ENCODE data around the gene ZNF181. TPM values are rescaled to one million over a fixed set of nuclear protein-coding genes. Genes with fewer than 3 reads are reported as not detected.

The ZNF181 gene
- total and polyA plus RNA-seq, 4 donors = 5.6 to 17.7 (median 7.2) TPM

DNA sequence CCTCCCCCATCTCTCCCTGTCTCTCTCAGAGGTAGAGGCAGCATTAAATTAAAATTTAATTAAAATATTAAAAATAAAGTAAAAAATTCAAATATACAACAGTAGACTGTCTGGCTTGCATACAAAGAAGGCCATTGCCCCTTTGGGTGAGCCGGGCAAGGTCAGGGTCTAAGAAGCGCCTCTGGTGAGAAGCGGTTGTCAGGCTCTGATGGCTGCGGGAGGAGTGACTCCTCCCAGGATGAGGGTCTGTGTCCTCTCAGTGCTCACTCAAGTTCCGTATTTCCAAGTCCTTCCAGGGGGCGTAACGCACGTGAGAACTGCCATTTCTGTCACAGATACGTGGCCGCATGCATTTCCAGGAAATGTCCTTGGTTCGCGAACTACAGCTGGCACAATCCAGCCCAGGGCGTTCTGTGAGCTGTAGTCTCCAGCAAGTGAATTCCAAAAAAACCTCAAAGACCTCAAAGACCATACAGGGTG is 737 bp upstream of the ZNF181 start:
- DNase-seq = peak; percentile 84 to 90 (median 85)
- Histone ChIP-seq H3K36me3 (ENCODE audit: control insufficient read depth in 4 of 4, insufficient read depth in 4 of 4, low read length in 4 of 4) (peaks cover 4 to 21% (median 13%) of the 10 kb centered on the region in 4 donors), H3K9me3 (ENCODE audit: control insufficient read depth in 4 of 4, insufficient read depth in 3 of 4, low read length in 3 of 4) (peaks cover 0 to 11% (median 4%) of the 10 kb centered on the region in 4 donors), H3K27me3 (ENCODE audit: control insufficient read depth in 3 of 3, insufficient read depth in 3 of 3, low read length in 2 of 3) (no peaks in the 10 kb centered on the region), H3K4me3 (peak overlapping the region; percentile 91), H3K27ac (ENCODE audit: low read depth in 1 of 2, low read length in 1 of 2) (peak overlapping the region; percentile 99 to 100), H3K4me1 (ENCODE audit: control insufficient read depth in 5 of 5, insufficient read depth in 5 of 5, low read length in 5 of 5) (peaks cover 3 to 15% (median 9%) of the 10 kb centered on the region in 5 donors), H3K9ac (ENCODE audit: insufficient read depth in 1 of 2, low read length in 2 of 2) (peak overlapping the region; percentile 66 to 98)
- WGBS, 2 donors = 0 to 1% methylated on average over 13 of the region's 13 CpGs
- ATAC-seq (ENCODE audit: insufficient read depth, low FRiP score) = peak; percentile 3
- TF ChIP-seq, protein P1, sequence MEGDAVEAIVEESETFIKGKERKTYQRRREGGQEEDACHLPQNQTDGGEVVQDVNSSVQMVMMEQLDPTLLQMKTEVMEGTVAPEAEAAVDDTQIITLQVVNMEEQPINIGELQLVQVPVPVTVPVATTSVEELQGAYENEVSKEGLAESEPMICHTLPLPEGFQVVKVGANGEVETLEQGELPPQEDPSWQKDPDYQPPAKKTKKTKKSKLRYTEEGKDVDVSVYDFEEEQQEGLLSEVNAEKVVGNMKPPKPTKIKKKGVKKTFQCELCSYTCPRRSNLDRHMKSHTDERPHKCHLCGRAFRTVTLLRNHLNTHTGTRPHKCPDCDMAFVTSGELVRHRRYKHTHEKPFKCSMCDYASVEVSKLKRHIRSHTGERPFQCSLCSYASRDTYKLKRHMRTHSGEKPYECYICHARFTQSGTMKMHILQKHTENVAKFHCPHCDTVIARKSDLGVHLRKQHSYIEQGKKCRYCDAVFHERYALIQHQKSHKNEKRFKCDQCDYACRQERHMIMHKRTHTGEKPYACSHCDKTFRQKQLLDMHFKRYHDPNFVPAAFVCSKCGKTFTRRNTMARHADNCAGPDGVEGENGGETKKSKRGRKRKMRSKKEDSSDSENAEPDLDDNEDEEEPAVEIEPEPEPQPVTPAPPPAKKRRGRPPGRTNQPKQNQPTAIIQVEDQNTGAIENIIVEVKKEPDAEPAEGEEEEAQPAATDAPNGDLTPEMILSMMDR (IDR thresholded peaks at IDR 0.05; ENCODE audit: control extremely low read depth, extremely low read depth) = no peak

DNA sequence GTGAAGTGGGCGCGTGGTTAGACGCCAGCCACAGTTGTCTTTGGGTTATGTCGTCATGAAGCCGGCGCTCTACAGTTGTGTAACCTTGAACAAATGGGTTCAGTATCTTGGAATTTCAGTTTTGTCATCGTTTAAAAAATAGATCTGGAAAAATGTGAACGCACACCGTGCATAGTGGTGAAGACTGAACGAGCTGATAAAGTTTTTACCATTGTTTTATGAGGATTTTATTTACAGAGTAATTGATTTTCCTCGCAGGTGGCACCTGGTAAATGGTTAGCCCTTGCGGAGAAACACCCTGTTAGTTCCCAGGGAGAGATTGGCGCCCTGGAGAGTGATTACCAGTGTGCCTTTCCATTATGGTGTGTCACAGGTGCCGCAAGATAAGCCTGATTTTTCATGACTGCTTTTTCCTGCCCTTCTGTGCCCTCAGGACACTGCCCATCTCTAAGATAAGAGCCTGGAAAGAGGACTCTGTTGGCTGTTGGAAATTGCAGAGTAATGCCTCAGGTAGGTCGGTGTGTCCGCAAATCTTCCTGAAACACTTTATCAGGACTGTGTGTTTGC is 577 bp downstream of the ZNF181 start:
- ATAC-seq (ENCODE audit: insufficient read depth, low FRiP score) (no peak), DNase-seq (peak in 1 of 3 donors; percentile 93)
- Histone ChIP-seq H3K4me3 (peak overlapping the region; percentile 91), H3K36me3 (ENCODE audit: control insufficient read depth in 4 of 4, insufficient read depth in 4 of 4, low read length in 4 of 4) (peaks cover 10 to 33% (median 22%) of the 10 kb centered on the region in 4 donors), H3K4me1 (ENCODE audit: control insufficient read depth in 5 of 5, insufficient read depth in 5 of 5, low read length in 5 of 5) (peaks cover 3 to 15% (median 9%) of the 10 kb centered on the region in 5 donors), H3K9ac (ENCODE audit: insufficient read depth in 1 of 2, low read length in 2 of 2) (peak overlapping the region; percentile 66 to 98), H3K9me3 (ENCODE audit: control insufficient read depth in 4 of 4, insufficient read depth in 3 of 4, low read length in 3 of 4) (peaks cover 0 to 15% (median 10%) of the 10 kb centered on the region in 4 donors), H3K27me3 (ENCODE audit: control insufficient read depth in 3 of 3, insufficient read depth in 3 of 3, low read length in 2 of 3) (no peaks in the 10 kb centered on the region), H3K27ac (ENCODE audit: low read depth in 1 of 2, low read length in 1 of 2) (peak overlapping the region; percentile 99 to 100)
- TF ChIP-seq, protein P1 (IDR thresholded peaks at IDR 0.05; ENCODE audit: control extremely low read depth, extremely low read depth) = no peak
- 17 to 22% methylated on average over 16 of the region's 16 CpGs for WGBS, 2 donors

DNA sequence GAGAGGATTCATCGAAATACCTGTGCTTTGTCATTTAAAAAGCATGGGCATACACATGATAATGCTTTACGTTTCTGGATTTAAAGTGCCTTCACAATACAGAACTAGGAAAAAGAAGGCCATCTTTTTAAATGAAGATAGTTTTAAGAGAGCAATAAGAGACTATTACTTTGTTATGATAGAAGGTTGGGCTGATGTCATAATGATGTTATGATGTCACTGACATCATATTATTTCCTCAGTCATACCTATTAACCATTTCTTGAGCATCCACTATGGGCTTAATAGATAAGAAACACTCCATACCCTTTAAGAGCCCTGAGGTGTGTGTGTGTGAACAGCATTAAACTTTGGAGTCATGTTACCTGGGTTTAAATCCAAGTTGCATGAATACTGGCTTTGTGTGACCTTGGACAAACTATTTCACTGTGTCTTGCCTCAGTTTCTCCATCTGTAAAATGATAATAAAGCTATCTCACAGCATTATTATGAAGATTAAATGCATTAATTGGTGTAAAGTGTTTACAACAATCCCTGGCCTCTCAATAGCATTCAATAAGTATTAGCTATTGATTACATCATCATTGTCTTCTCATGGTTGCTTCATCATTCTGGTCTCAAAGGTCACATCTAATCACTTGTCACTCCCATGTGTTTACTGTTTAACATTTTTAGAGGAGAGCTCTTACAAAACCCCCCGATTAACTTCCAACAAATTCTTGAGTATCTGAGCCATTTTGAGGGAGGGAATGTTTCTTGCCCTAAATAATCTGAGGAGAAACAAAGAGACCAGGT is 11.1 kb downstream of the ZNF181 start:
- Histone ChIP-seq H3K4me1 (ENCODE audit: control insufficient read depth in 5 of 5, insufficient read depth in 5 of 5, low read length in 5 of 5) (no peaks in the 10 kb centered on the region), H3K27ac (ENCODE audit: low read depth in 1 of 2, low read length in 1 of 2) (no peak overlapping the region), H3K9me3 (ENCODE audit: control insufficient read depth in 4 of 4, insufficient read depth in 3 of 4, low read length in 3 of 4) (peaks cover 4 to 33% (median 19%) of the 10 kb centered on the region in 4 donors), H3K4me3 (no peak overlapping the region), H3K36me3 (ENCODE audit: control insufficient read depth in 4 of 4, insufficient read depth in 4 of 4, low read length in 4 of 4) (peaks cover 4 to 38% (median 19%) of the 10 kb centered on the region in 4 donors), H3K9ac (ENCODE audit: insufficient read depth in 1 of 2, low read length in 2 of 2) (no peak overlapping the region), H3K27me3 (ENCODE audit: control insufficient read depth in 3 of 3, insufficient read depth in 3 of 3, low read length in 2 of 3) (no peaks in the 10 kb centered on the region)
- TF ChIP-seq, protein P1 (IDR thresholded peaks at IDR 0.05; ENCODE audit: control extremely low read depth, extremely low read depth) = no peak
- ATAC-seq (ENCODE audit: insufficient read depth, low FRiP score) = no peak
- 93 to 94% methylated on average over 3 of the region's 3 CpGs for WGBS, 2 donors
- DNase-seq = no peak
